ENCODE results near the gene MARVELD1. TPM values are rescaled to one million over a fixed set of nuclear protein-coding genes. Genes with fewer than 3 reads are reported as not detected.
A peak's percentile ranks its signal among the peaks of the same experiment; 100 is the strongest.

The MARVELD1 gene
- total and polyA plus RNA-seq, 2 of the 13 experiments (the other 11 are each of a cell fraction or from before 2014, with no cell fraction given), result not detected

GRCh38 chr10:97759158-97759887 lies 45.8 kb downstream of the MARVELD1 start (continued):
- TF ChIP-seq ZFP91 (CRISPR knock-in tag; IDR thresholded peaks at IDR 0.05; ENCODE audit: borderline replicate concordance), result no peak; the same call in 1 of the 2 replicates
- TF ChIP-seq MIER2 (CRISPR knock-in tag; IDR thresholded peaks at IDR 0.05), result peak; percentile 70; the same call in 1 of the 2 replicates
- no peak for TF ChIP-seq ZNF883 (CRISPR knock-in tag; IDR thresholded peaks at IDR 0.05; ENCODE audit: not compliant biosample characterization)
- peak; percentile 41; the same call in 1 of the 2 replicates for TF ChIP-seq RXRA (CRISPR knock-in tag; IDR thresholded peaks at IDR 0.05)
- TF ChIP-seq ZNF124 (CRISPR knock-in tag; IDR thresholded peaks at IDR 0.05), result peak; percentile 35; the same call in 1 of the 2 replicates
- TF ChIP-seq KDM3A (CRISPR knock-in tag; IDR thresholded peaks at IDR 0.05; ENCODE audit: low read depth), result 0 out of 2 replicates have a peak, but pooled peaks have one; percentile 68
- TF ChIP-seq E2F2 (CRISPR knock-in tag; IDR thresholded peaks at IDR 0.05; ENCODE audit: borderline replicate concordance), result no peak
- no peak for TF ChIP-seq HNRNPL (IDR thresholded peaks at IDR 0.05; ENCODE audit: low read depth, low read length)
- no peak for TF ChIP-seq ZNF607 (CRISPR knock-in tag; IDR thresholded peaks at IDR 0.05; ENCODE audit: borderline replicate concordance)
- TF ChIP-seq ZNF672 (CRISPR knock-in tag; IDR thresholded peaks at IDR 0.05), result no peak
- TF ChIP-seq ZNF460 (CRISPR knock-in tag; IDR thresholded peaks at IDR 0.05; ENCODE audit: borderline replicate concordance), result no peak
- TF ChIP-seq THAP11 (CRISPR knock-in tag; IDR thresholded peaks at IDR 0.05), result peak; percentile 52
- no peak for TF ChIP-seq KIAA2018 (CRISPR knock-in tag; IDR thresholded peaks at IDR 0.05; ENCODE audit: borderline replicate concordance)
- TF ChIP-seq ZNF788 (CRISPR knock-in tag; IDR thresholded peaks at IDR 0.05; ENCODE audit: borderline replicate concordance), result peak; percentile 36; the same call in 1 of the 2 replicates
- TF ChIP-seq KMT2B (CRISPR knock-in tag; IDR thresholded peaks at IDR 0.05), result peak; percentile 43; the same call in 1 of the 2 replicates

Measured in HepG2 (cell line).